HG02884 (cell line): Measurements from ENCODE around the gene TTLL5.
A peak's percentile ranks its signal among the peaks of the same experiment; 100 is the strongest.

Source experiments
- ATAC-seq: cut with Tn5 transposase; IDR thresholded peaks from one replicate; pipeline ENCODE4 v1.9.1; 2021; ENCODE audit warnings: mild to moderate bottlenecking, moderate library complexity; ENCODE audit not compliant: unreplicated experiment

Gene TTLL5

DNA sequence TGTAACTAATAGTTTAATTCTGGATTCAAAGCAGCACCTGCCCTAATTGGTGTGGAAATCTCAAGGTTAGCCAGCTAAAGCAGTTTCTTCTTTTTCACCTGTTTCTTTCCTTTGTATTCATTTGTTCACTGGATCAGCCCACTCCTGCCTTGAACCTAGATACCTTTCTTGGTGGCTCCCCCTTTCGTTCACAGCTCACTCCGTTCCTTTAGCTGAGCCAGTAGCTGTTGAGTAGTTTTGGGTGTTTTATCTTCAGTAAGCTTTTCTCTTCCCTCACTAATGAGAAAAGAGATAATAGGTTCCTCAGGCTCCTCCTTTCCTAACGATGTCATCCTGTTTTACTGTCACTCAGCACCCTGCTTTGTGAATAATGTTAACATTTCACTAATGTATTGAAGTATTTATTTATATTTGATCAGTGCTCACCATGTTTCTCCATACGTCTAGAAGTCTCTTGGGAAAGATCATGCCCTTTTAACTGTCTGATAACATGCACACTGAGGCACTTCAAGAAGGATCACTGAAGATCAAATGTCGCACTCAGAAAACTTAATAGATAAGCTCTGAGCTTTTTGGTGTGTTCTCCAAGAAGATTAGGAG lies 199.6 kb downstream of the TTLL5 start:
- ATAC-seq, result no peak

DNA sequence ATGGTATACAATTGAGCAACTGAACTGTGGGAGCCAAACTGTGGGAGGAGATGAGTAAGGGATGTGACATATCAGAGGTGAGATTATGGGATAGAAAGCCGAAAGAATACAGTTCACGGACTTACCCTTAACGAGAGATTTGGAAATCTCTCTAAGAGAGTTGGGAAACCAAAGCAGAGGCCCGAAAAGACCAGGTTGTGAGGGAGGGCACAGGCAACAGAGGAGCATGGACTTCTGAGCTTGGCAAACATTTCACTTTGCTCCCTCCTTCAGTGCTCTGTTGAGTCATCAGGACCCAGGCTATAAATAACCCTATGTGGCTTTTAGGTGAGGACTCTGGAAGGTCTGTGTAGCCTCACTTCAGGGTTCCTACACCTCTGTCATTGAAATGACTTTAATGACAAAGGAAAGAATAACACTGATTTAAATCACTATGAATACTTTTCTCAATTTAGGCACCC lies 200.1 kb downstream of the TTLL5 start:
- ATAC-seq, result no peak

DNA sequence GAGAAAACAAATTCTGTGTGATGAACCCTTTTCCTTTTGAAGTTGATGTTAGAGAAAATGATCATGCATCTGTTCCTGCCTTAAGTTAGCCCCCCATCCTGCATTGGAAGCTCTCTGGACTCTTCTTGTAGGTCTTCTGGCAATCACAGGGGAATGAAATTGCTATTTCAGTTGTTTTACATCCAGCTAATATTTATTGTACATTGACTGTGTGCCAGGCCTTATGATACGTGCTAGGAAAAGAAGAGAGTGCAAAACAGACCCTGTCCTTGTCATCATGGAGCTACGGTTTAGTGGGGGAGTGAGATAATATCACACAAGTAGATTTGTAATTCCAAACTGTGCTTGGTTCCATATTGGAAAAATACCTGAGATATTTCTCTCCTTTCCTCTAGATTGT lies 202.2 kb downstream of the TTLL5 start:
- ATAC-seq, result no peak

GRCh38 chr14:75864352-75864751 lies 203.3 kb downstream of the TTLL5 start:
- no peak for ATAC-seq

DNA sequence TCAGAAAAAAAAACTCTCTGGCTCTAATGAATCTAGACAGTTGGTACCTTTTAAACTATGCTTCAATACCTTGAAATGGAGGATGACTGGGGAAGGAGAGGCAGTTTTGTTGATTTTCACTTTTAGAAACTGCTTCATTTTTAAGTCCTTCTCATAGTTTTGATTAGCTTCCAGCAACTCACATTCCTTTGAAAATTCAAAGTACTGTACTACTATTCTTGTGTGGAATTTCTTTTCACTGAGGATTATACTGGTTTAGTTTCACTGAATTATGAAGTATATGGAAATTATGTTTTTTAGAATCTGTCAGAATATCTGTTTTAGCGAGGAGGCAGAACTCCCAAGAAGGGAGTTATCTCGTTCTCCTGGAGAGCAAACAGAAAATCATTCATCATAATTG lies 204.5 kb downstream of the TTLL5 start:
- ATAC-seq, result no peak

GRCh38 chr14:75866970-75867369 lies 205.9 kb downstream of the TTLL5 start:
- no peak for ATAC-seq

DNA sequence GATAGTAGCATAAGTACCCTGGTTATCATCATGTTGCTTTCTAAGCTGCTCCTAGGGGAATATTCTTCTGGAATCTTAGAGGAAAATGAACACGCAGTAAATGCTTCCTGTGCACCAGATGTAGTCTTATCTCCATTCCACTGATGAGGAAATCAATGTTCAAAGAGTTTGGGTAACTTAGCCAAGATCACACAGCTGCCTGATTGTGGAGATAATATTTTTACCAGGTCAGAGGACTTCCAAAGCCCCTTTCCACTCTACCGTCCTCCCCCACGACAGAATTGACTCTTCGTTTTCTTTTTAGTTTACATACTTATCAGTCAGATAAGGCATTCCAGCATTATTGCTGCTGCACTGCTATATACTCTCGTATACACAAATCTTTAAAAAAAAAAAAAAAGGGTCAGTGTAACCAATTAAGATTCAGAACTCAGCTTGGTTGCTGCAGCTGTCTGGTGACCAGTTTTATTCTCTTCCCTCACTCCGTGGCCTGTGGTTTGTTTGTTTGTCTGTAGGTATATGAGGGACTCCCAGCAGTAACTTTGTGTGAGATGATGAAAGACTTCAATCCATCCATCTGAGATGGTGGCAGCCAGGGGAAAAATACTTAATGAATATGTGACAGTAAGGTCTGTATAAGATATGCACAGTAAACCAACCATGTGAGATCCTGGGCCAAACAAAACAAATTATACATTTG lies 210.3 kb downstream of the TTLL5 start:
- ATAC-seq, result no peak

DNA sequence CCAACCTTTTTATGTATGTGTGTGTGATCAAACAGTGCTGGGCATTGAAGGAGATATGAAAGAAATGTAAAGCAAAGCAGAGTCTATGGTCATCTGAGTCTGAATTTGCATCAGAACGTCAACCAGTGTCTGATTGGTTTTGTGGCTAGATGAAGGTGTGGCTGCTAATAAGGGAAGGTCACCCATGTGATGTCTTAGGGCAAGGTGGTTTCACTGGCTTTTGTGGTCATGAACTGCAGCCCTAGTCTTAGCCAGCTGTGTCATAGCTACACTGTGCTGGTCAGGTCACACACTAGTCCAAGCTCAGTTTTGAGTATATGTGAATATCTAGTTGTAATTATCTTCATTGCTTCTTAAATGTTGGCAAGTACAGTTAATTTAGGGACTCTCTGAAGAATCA lies 214.9 kb downstream of the TTLL5 start:
- ATAC-seq, result peak; percentile 87

DNA sequence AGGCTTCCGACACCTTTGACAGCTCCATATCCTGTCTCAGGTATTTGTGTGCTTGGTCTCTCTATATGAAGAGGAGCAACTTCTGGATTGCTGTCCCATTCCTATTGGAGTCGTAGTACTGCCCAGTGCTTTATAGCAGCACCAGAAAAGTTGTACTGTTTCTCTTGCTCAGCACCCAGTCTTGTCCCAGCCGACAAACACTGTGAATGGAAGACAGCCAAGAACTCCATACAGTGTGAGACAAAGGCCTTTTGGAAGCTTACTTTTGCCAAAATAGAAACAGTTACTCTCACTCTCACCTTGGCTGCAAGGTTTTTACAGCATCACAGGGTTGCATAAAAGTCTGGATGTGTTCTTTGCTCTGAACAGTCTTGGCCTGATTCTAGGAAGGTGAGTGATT lies 215.5 kb downstream of the TTLL5 start:
- no peak for ATAC-seq

GRCh38 chr14:75877292-75877691 lies 216.2 kb downstream of the TTLL5 start:
- ATAC-seq, result no peak

DNA sequence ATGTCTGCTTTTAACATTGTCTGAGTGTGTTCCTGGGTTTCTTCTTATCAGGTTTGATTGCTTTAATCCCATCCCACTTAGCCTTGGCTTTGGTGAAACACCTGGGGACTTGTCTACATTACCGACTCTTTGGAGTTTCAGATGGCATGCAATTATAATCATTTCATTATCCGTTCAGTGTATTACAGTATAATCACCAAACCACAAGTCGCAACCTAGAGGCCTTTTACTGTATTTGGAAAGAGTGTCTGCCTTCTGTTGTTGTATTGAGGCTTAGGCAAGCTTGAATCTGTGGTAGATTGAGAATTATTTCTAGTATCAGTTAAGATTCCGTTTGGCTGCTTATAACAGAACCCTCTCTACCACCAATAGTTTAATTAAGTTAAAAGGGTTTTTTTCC lies 216.8 kb downstream of the TTLL5 start:
- no peak for ATAC-seq

- no peak for ATAC-seq
Measured at GRCh38 chr14:75879031-75879430, 218.0 kb downstream of the TTLL5 start.

- ATAC-seq, result no peak
Measured at GRCh38 chr14:75880512-75880911, 219.5 kb downstream of the TTLL5 start.

GRCh38 chr14:75881994-75882393 lies 220.9 kb downstream of the TTLL5 start:
- ATAC-seq, result no peak

DNA sequence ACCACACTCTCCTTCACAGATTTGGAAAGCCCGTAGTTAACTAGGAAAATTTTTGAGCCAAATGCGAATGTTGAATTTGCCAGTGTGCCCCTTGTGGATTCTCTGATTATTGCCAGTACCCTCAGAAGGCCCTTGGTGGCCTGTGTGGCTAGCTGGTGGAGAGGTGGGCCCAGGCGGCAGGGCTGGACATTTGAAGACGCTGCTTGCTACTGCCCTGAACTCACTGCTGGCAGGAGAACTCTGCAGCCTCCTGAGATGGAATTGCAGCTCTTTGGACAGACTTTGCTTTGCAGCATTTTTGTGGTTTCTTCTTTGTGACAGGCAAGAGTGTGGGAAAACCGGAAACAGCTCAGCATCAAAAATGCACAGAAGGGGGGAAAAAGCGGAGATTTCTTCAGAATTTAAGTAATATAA lies 223.2 kb downstream of the TTLL5 start:
- no peak for ATAC-seq

DNA sequence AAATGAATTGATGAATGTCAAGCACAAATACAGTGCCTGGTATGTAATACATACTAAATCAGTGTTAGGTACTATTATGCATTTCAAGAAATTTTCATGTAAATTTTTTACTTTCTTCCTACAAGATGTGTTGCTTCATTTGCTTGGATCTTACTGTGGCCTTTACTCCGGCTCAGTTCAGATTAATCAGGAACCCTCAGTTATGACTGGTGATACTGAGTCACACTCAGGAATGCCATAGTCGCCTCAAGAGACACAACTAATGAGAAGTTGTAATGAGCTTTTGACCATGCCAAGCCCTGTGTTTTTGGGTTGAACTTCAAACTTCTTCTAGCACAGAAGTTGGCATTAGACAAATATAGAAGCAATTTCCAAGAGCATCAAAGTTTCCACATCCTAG lies 224.8 kb downstream of the TTLL5 start:
- ATAC-seq, result no peak

DNA sequence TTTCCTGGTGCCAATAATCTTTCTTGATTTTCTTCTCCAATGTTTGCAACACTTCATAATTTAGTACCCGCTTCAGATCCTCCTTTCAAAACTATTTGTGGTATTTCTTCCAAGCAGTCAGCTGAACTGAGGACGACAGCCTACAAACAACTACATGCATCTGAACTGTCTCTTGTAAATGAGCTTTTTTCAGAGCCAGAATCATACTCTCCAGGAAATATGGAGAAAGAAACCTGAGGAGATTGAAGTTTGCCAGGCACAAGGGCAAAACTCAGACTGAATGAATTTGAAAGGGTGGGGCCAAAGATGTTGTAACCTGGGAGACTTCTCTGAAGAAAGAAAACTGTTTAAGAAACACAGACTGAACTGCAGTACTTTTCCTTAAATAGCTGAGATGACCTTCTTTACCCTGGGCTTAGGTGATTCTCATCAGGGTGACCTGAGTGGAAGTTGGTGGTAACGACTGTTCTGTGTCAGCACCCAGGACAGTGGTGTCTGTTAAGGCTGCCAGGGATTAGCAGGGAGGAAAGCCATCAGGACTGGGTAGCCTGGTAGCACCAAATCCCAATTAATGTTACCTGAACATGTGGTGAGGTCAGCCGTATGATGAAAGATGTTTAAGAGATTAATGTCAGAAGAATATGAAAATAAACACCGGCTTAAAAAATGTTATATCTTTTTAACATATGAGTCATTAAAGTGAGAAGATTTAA lies 225.7 kb downstream of the TTLL5 start:
- no peak for ATAC-seq

DNA sequence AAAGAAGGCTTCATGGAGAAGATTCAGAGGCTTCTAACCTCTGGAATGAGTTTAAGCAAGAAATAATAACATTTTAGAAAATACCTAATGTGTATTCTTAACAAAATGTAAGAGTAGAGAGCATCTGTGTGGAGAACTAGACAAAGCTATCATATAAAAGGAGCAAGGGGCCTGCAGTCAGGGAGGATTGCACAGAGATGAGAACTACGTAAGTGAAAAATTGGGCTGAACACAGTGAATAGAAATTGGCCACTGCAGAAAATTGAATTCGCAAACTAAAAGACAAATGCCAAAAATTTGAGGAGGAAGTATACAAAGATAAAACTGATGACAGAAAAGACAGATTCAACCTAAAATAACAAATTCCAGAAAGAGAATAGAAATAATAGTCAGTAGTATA lies 227.9 kb downstream of the TTLL5 start:
- ATAC-seq, result no peak

DNA sequence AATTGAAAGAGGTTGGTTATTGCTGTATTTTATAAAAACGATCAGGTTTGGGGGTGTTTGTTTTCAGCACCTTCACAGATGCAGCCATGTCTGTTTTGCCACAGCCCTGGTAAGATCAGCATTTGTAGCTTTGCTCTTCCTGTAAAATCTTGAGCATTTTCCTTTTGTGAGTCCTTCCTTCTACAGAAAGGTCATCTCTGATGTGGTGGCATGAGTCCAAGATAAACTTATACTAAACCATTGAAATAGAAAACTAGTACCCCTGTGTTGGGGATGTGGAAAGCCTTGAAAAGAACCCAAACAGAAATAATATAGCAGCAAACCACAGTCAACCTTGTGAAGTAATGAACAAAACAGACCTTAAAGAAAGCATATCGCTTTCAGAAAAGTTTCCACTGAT lies 235.3 kb downstream of the TTLL5 start:
- ATAC-seq, result no peak

- ATAC-seq, result no peak
Measured at GRCh38 chr14:75904311-75904710, 243.3 kb downstream of the TTLL5 start.

GRCh38 chr14:75905147-75905904 lies 244.3 kb downstream of the TTLL5 start:
- ATAC-seq, result no peak
